ENCODE measurements around the gene SLC35E3.

SLC35E3 gene

GRCh38 chr12:68771223-68771925 lies 25.4 kb downstream of the SLC35E3 start:
- DNase-seq: no peak

GRCh38 chr12:68772714-68773113 lies 26.7 kb downstream of the SLC35E3 start:
- DNase-seq: no peak

GRCh38 chr12:68773582-68773981 lies 27.6 kb downstream of the SLC35E3 start:
- DNase-seq: no peak

- DNase-seq: no peak
These were observed 29.2 kb downstream of the SLC35E3 start for GRCh38 chr12:68775121-68775630.

- DNase-seq: no peak
These were observed 31.1 kb downstream of the SLC35E3 start for GRCh38 chr12:68776976-68777610.

GRCh38 chr12:68779280-68779679 lies 33.3 kb downstream of the SLC35E3 start:
- no peak for DNase-seq

GRCh38 chr12:68780731-68781130 lies 34.8 kb downstream of the SLC35E3 start:
- DNase-seq: no peak

- DNase-seq: no peak
These were observed 35.8 kb downstream of the SLC35E3 start for GRCh38 chr12:68781728-68782127.

- DNase-seq: peak in 1 of 2 donors; percentile 44
These were observed 38.0 kb downstream of the SLC35E3 start for GRCh38 chr12:68784015-68784414.

- no peak for DNase-seq
These were observed 39.4 kb downstream of the SLC35E3 start for GRCh38 chr12:68785358-68785757.

GRCh38 chr12:68785823-68786222 lies 39.8 kb downstream of the SLC35E3 start:
- DNase-seq: no peak

GRCh38 chr12:68786929-68787328 lies 41.0 kb downstream of the SLC35E3 start:
- DNase-seq: no peak

GRCh38 chr12:68788554-68789143 lies 42.7 kb downstream of the SLC35E3 start:
- no peak for DNase-seq

GRCh38 chr12:68789144-68789878 lies 43.3 kb downstream of the SLC35E3 start:
- no peak for DNase-seq

GRCh38 chr12:68790081-68790951 lies 44.3 kb downstream of the SLC35E3 start:
- DNase-seq: no peak

- no peak for DNase-seq
These were observed 44.9 kb downstream of the SLC35E3 start for GRCh38 chr12:68790952-68791234.

- DNase-seq: no peak
These were observed 46.0 kb downstream of the SLC35E3 start for GRCh38 chr12:68791897-68792481.

- DNase-seq: peak; percentile 58 to 68
These were observed 47.0 kb downstream of the SLC35E3 start for GRCh38 chr12:68792952-68793351.

GRCh38 chr12:68793436-68793835 lies 47.5 kb downstream of the SLC35E3 start:
- no peak for DNase-seq

GRCh38 chr12:68793975-68794652 lies 48.1 kb downstream of the SLC35E3 start:
- DNase-seq: no peak

- DNase-seq: no peak
These were observed 48.8 kb downstream of the SLC35E3 start for GRCh38 chr12:68794653-68795251.

All from CD4-positive, alpha-beta T cell treated with Interleukin-4 for 1 hour (primary cell).